Adipocyte (in vitro differentiated cells): ENCODE results near the gene PCSK5.
A peak's percentile ranks its signal among the peaks of the same experiment; 100 is the strongest.

Source experiments
- DNase-seq: peaks from one replicate; pipeline ENCODE4 v3.0.0-alpha.2; 2015; ENCODE audit warnings: low read depth
- H3K27me3 ChIP-seq: replicated peaks from 2 replicates; pipeline ENCODE4 v1.7.0; 2013; ENCODE audit warnings: mild to moderate bottlenecking, low read length, moderate library complexity; ENCODE audit not compliant: control insufficient read depth, insufficient read depth
- H3K36me3 ChIP-seq: 2 replicates; pipeline ENCODE4 v1.7.0; 2013; ENCODE audit warnings: low read length, mild to moderate bottlenecking, moderate library complexity; ENCODE audit not compliant: control insufficient read depth, insufficient read depth, severe bottlenecking
- H3K4me1 ChIP-seq: 2 replicates; pipeline ENCODE4 v1.7.0; 2013; ENCODE audit warnings: mild to moderate bottlenecking, low read length, moderate library complexity; ENCODE audit not compliant: control insufficient read depth, insufficient read depth
- H3K4me3 ChIP-seq: 2 replicates; pipeline ENCODE4 v1.7.0; 2013; ENCODE audit warnings: mild to moderate bottlenecking, low read length, moderate library complexity
- H3K9ac ChIP-seq: 2 replicates; pipeline ENCODE4 v1.7.0; 2013; ENCODE audit warnings: mild to moderate bottlenecking, low read length, moderate library complexity
- H3K9me3 ChIP-seq: 2 replicates; pipeline ENCODE4 v1.7.0; 2013; ENCODE audit warnings: mild to moderate bottlenecking, low read length, moderate library complexity; ENCODE audit not compliant: control insufficient read depth

Gene PCSK5

GRCh38 chr9:76177931-76178330 is 287.5 kb downstream of the PCSK5 start:
- no peak overlapping the region for H3K4me3 ChIP-seq

GRCh38 chr9:76180541-76180940 is 290.1 kb downstream of the PCSK5 start:
- H3K9ac ChIP-seq = no peak overlapping the region
- no peak overlapping the region for H3K4me3 ChIP-seq
- DNase-seq = no peak

More at GRCh38 chr9:76177931-76178330, 287.5 kb downstream of the PCSK5 start:
- DNase-seq = no peak
- H3K9ac ChIP-seq = no peak overlapping the region
- H3K4me1 ChIP-seq = peaks cover 4% of the 10 kb centered on the region
- H3K9me3 ChIP-seq = no peaks in the 10 kb centered on the region
- H3K36me3 ChIP-seq = peaks cover 59% of the 10 kb centered on the region
- no peaks in the 10 kb centered on the region for H3K27me3 ChIP-seq

GRCh38 chr9:76181020-76181641 is 290.7 kb downstream of the PCSK5 start:
- Histone ChIP-seq H3K36me3 (peaks cover 68% of the 10 kb centered on the region), H3K27me3 (no peaks in the 10 kb centered on the region), H3K9ac (no peak overlapping the region), H3K4me1 (peaks cover 4% of the 10 kb centered on the region), H3K4me3 (no peak overlapping the region), H3K9me3 (no peaks in the 10 kb centered on the region)
- no peak for DNase-seq

More at GRCh38 chr9:76180541-76180940, 290.1 kb downstream of the PCSK5 start:
- H3K36me3 ChIP-seq = peaks cover 72% of the 10 kb centered on the region
- H3K4me1 ChIP-seq = peaks cover 4% of the 10 kb centered on the region
- no peaks in the 10 kb centered on the region for H3K9me3 ChIP-seq
- H3K27me3 ChIP-seq = no peaks in the 10 kb centered on the region

GRCh38 chr9:76181781-76182180 is 291.3 kb downstream of the PCSK5 start:
- Histone ChIP-seq H3K27me3 (no peaks in the 10 kb centered on the region), H3K36me3 (peaks cover 68% of the 10 kb centered on the region), H3K9me3 (no peaks in the 10 kb centered on the region), H3K9ac (no peak overlapping the region), H3K4me3 (no peak overlapping the region), H3K4me1 (peaks cover 4% of the 10 kb centered on the region)
- no peak for DNase-seq

GRCh38 chr9:76185432-76185831 is 295.0 kb downstream of the PCSK5 start:
- no peak for DNase-seq
- Histone ChIP-seq H3K4me3 (no peak overlapping the region), H3K9ac (no peak overlapping the region), H3K9me3 (no peaks in the 10 kb centered on the region), H3K4me1 (peaks cover 4% of the 10 kb centered on the region), H3K27me3 (no peaks in the 10 kb centered on the region), H3K36me3 (peaks cover 64% of the 10 kb centered on the region)

GRCh38 chr9:76188286-76188685 is 297.8 kb downstream of the PCSK5 start:
- H3K9ac ChIP-seq = no peak overlapping the region
- H3K4me3 ChIP-seq = no peak overlapping the region
- no peaks in the 10 kb centered on the region for H3K4me1 ChIP-seq
- no peaks in the 10 kb centered on the region for H3K27me3 ChIP-seq
- no peak for DNase-seq
- H3K9me3 ChIP-seq = no peaks in the 10 kb centered on the region
- H3K36me3 ChIP-seq = peaks cover 63% of the 10 kb centered on the region

GRCh38 chr9:76188905-76189304 is 298.4 kb downstream of the PCSK5 start:
- DNase-seq = no peak

GRCh38 chr9:76191493-76191892 is 301.0 kb downstream of the PCSK5 start:
- peaks cover 56% of the 10 kb centered on the region for H3K36me3 ChIP-seq
- no peaks in the 10 kb centered on the region for H3K9me3 ChIP-seq
- no peaks in the 10 kb centered on the region for H3K4me1 ChIP-seq
- H3K9ac ChIP-seq = no peak overlapping the region
- no peak for DNase-seq
- H3K27me3 ChIP-seq = no peaks in the 10 kb centered on the region
- no peak overlapping the region for H3K4me3 ChIP-seq

More at GRCh38 chr9:76188905-76189304, 298.4 kb downstream of the PCSK5 start:
- no peaks in the 10 kb centered on the region for H3K4me1 ChIP-seq
- peaks cover 63% of the 10 kb centered on the region for H3K36me3 ChIP-seq
- H3K9ac ChIP-seq = no peak overlapping the region
- H3K9me3 ChIP-seq = no peaks in the 10 kb centered on the region
- H3K27me3 ChIP-seq = no peaks in the 10 kb centered on the region
- H3K4me3 ChIP-seq = no peak overlapping the region

- Histone ChIP-seq H3K9me3 (no peaks in the 10 kb centered on the region), H3K9ac (no peak overlapping the region), H3K36me3 (peaks cover 56% of the 10 kb centered on the region), H3K4me1 (no peaks in the 10 kb centered on the region), H3K27me3 (no peaks in the 10 kb centered on the region), H3K4me3 (no peak overlapping the region)
- no peak for DNase-seq
These were observed 301.5 kb downstream of the PCSK5 start for GRCh38 chr9:76192013-76192412.

- Histone ChIP-seq H3K4me1 (peaks cover 9% of the 10 kb centered on the region), H3K9me3 (no peaks in the 10 kb centered on the region), H3K9ac (no peak overlapping the region), H3K4me3 (no peak overlapping the region), H3K27me3 (no peaks in the 10 kb centered on the region), H3K36me3 (peaks cover 43% of the 10 kb centered on the region)
- no peak for DNase-seq
These were observed 304.4 kb downstream of the PCSK5 start for GRCh38 chr9:76194896-76195295.

GRCh38 chr9:76198336-76198735 is 307.9 kb downstream of the PCSK5 start:
- peak; percentile 76 for DNase-seq
- Histone ChIP-seq H3K9ac (no peak overlapping the region), H3K4me3 (no peak overlapping the region), H3K27me3 (no peaks in the 10 kb centered on the region), H3K36me3 (peaks cover 15% of the 10 kb centered on the region), H3K9me3 (no peaks in the 10 kb centered on the region), H3K4me1 (peaks cover 9% of the 10 kb centered on the region)

- H3K36me3 ChIP-seq = no peaks in the 10 kb centered on the region
These were observed 309.8 kb downstream of the PCSK5 start for GRCh38 chr9:76200315-76200714.

More at GRCh38 chr9:76200315-76200714, 309.8 kb downstream of the PCSK5 start:
- H3K27me3 ChIP-seq = no peaks in the 10 kb centered on the region
- H3K4me3 ChIP-seq = no peak overlapping the region
- H3K9me3 ChIP-seq = no peaks in the 10 kb centered on the region
- peak; percentile 9 for DNase-seq
- no peak overlapping the region for H3K9ac ChIP-seq
- peaks cover 9% of the 10 kb centered on the region for H3K4me1 ChIP-seq
